NB4 (cell line): Measurements from ENCODE around the gene FKBP5.
"Not testable (repeated sequence)": the region's sequence is repeated elsewhere in the genome, so short reads cannot be mapped to it uniquely, and the experiment has no call there.

Experiments
- DNase-seq: peaks from one replicate; pipeline ENCODE4 v3.0.0; 2010; ENCODE audit warnings: low read depth
- H3K4me3 ChIP-seq: one replicate; pipeline ENCODE4 v1.5.1; 2011; ENCODE audit warnings: mild to moderate bottlenecking, low read depth, low read length, moderate library complexity
- CTCF ChIP-seq: IDR thresholded peaks from one replicate; pipeline ENCODE4 v1.5.1; 2012; ENCODE audit warnings: low read depth, low read length
- MAX ChIP-seq: IDR thresholded peaks from 2 replicates; pipeline ENCODE4 v1.6.1; 2011; ENCODE audit warnings: low read depth, low read length
- MYC ChIP-seq: IDR thresholded peaks from 2 replicates; pipeline ENCODE4 v1.6.1; 2011; ENCODE audit warnings: low read depth, low read length
- POLR2A ChIP-seq: IDR thresholded peaks from 2 replicates; pipeline ENCODE4 v1.6.1; 2011; ENCODE audit warnings: mild to moderate bottlenecking; ENCODE audit not compliant: insufficient read length; ENCODE audit errors: extremely low read depth

Gene FKBP5

GRCh38 chr6:35703554-35703953, 14.8 kb upstream of the FKBP5 start:
- H3K4me3 ChIP-seq: no peak overlapping the region
- DNase-seq: peak; percentile 85
- TF ChIP-seq MAX (no peak), MYC (no peak), POLR2A (no peak), CTCF (no peak)

- TF ChIP-seq MAX: no peak
- no peak for TF ChIP-seq POLR2A
- no peak for TF ChIP-seq CTCF
- TF ChIP-seq MYC: no peak
- no peak overlapping the region for H3K4me3 ChIP-seq
- DNase-seq: no peak
Observed at GRCh38 chr6:35698858-35699257, 10.1 kb upstream of the FKBP5 start.

GRCh38 chr6:35698430-35698829, 9.7 kb upstream of the FKBP5 start:
- H3K4me3 ChIP-seq, DNase-seq: not testable (repeated sequence)

- peak; percentile 57 for DNase-seq
Observed at GRCh38 chr6:35694462-35694861, 5.7 kb upstream of the FKBP5 start.

GRCh38 chr6:35691027-35691824, 2.5 kb upstream of the FKBP5 start:
- TF ChIP-seq POLR2A (no peak), MAX (peak; percentile 71), MYC (peak; percentile 26; the same call in 1 of the 2 replicates), CTCF (no peak)
- H3K4me3 ChIP-seq: no peak overlapping the region
- DNase-seq: peak; percentile 85

More at GRCh38 chr6:35694462-35694861, 5.7 kb upstream of the FKBP5 start:
- H3K4me3 ChIP-seq: no peak overlapping the region
- TF ChIP-seq CTCF (no peak), POLR2A (no peak), MAX (no peak), MYC (no peak)

- no peak for TF ChIP-seq MAX
- no peak for TF ChIP-seq CTCF
- no peak overlapping the region for H3K4me3 ChIP-seq
- no peak for DNase-seq
Observed at GRCh38 chr6:35690484-35690883, 1.8 kb upstream of the FKBP5 start.

- not testable (repeated sequence) for DNase-seq, H3K4me3 ChIP-seq
Observed at GRCh38 chr6:35690006-35690405, 1.3 kb upstream of the FKBP5 start.
